ENCODE results near the gene ALAS1. TPM values are rescaled to one million over a fixed set of nuclear protein-coding genes. Genes with fewer than 3 reads are reported as not detected.
"Not testable (repeated sequence)": the region's sequence is repeated elsewhere in the genome, so short reads cannot be mapped to it uniquely, and the experiment has no call there.

The ALAS1 gene
- total RNA-seq, 6 experiments from 2014 or later = 73.4 to 783 (median 147) TPM

GRCh38 chr3:52175416-52176179, 22.4 kb upstream of the ALAS1 start:
- Histone ChIP-seq H3K4me3 (no peak overlapping the region), H3K9me3 (no peaks in the 10 kb centered on the region), H3K36me3 (no peaks in the 10 kb centered on the region), H3K27me3 (no peaks in the 10 kb centered on the region), H3K27ac (peak overlapping the region in 2 of 3 donors; percentile 94 to 100), H3K4me1 (peaks cover 0 to 47% (median 15%) of the 10 kb centered on the region in 4 donors)
- ATAC-seq (no peak), DNase-seq (peak in 2 of 3 donors; percentile 14 to 48)
- TF ChIP-seq POLR2A (IDR thresholded peaks at IDR 0.05) (no peak), CTCF (IDR thresholded peaks at IDR 0.05) (no peak)
- 91% methylated on average over 6 of the region's 14 CpGs for WGBS (ENCODE audit: insufficient coverage, low coverage, low lambda C conversion rate, missing lambda C conversion rate)
- intact Hi-C loops (cut with DNase I) = no loop called here

- Histone ChIP-seq H3K36me3 (no peaks in the 10 kb centered on the region), H3K27me3 (no peaks in the 10 kb centered on the region), H3K27ac (peak overlapping the region; percentile 79 to 100 (median 94)), H3K4me3 (no peak overlapping the region), H3K9me3 (no peaks in the 10 kb centered on the region), H3K4me1 (peaks cover 0 to 45% (median 18%) of the 10 kb centered on the region in 4 donors)
- intact Hi-C loops (cut with DNase I) = no loop called here
- ATAC-seq (no peak), DNase-seq (peak in 2 of 3 donors; percentile 10 to 40)
- no peak for TF ChIP-seq CTCF (IDR thresholded peaks at IDR 0.05)
- no peak for TF ChIP-seq POLR2A (IDR thresholded peaks at IDR 0.05)
- WGBS (ENCODE audit: insufficient coverage, low coverage, low lambda C conversion rate, missing lambda C conversion rate) = 80% methylated on average over 2 of the region's 8 CpGs
Observed at GRCh38 chr3:52176180-52176752, 21.7 kb upstream of the ALAS1 start.

GRCh38 chr3:52176951-52177700, 20.8 kb upstream of the ALAS1 start:
- no peaks in the 10 kb centered on the region for H3K36me3 ChIP-seq
- peaks cover 0 to 52% (median 22%) of the 10 kb centered on the region in 4 donors for H3K4me1 ChIP-seq
- DNase-seq (peak; percentile 88 to 97 (median 96)), ATAC-seq (peak; percentile 59 to 84 (median 77))
- H3K27me3 ChIP-seq = no peaks in the 10 kb centered on the region
- H3K9me3 ChIP-seq = no peaks in the 10 kb centered on the region
- peak overlapping the region; percentile 79 to 100 (median 94) for H3K27ac ChIP-seq
- peak in 2 of 4 donors; percentile 17 to 20 for TF ChIP-seq CTCF (IDR thresholded peaks at IDR 0.05)
- peak; percentile 42 for TF ChIP-seq POLR2A (IDR thresholded peaks at IDR 0.05)
- H3K4me3 ChIP-seq = peak overlapping the region in 1 of 3 donors; percentile 13
- 29% methylated on average over 8 of the region's 15 CpGs for WGBS (ENCODE audit: insufficient coverage, low coverage, low lambda C conversion rate, missing lambda C conversion rate)
- intact Hi-C loops (cut with DNase I) = no loop called here

- H3K27ac ChIP-seq = peak overlapping the region; percentile 64 to 100 (median 94)
- DNase-seq (peak in 2 of 3 donors; percentile 35 to 70), ATAC-seq (peak; percentile 23 to 39 (median 32))
- WGBS (ENCODE audit: insufficient coverage, low coverage, low lambda C conversion rate, missing lambda C conversion rate) = 47% methylated on average over 3 of the region's 5 CpGs
- H3K36me3 ChIP-seq = no peaks in the 10 kb centered on the region
- intact Hi-C loops (cut with DNase I) = no loop called here
- peak overlapping the region in 1 of 3 donors; percentile 13 for H3K4me3 ChIP-seq
- peaks cover 0 to 57% (median 27%) of the 10 kb centered on the region in 4 donors for H3K4me1 ChIP-seq
- no peaks in the 10 kb centered on the region for H3K9me3 ChIP-seq
- no peaks in the 10 kb centered on the region for H3K27me3 ChIP-seq
- TF ChIP-seq CTCF (IDR thresholded peaks at IDR 0.05) = no peak
- TF ChIP-seq POLR2A (IDR thresholded peaks at IDR 0.05) = no peak
Observed at GRCh38 chr3:52177701-52178042, 20.3 kb upstream of the ALAS1 start.

- WGBS (ENCODE audit: insufficient coverage, low coverage, low lambda C conversion rate, missing lambda C conversion rate) = 58% methylated on average over 4 of the region's 4 CpGs
- Histone ChIP-seq H3K4me1 (peaks cover 0 to 62% (median 29%) of the 10 kb centered on the region in 4 donors), H3K27ac (peak overlapping the region; percentile 64 to 100 (median 94)), H3K4me3 (peak overlapping the region in 1 of 3 donors; percentile 38)
- peak in 2 of 3 donors; percentile 78 to 85 for DNase-seq
- intact Hi-C loops (cut with DNase I); H3K9me3 ChIP-seq; H3K36me3 ChIP-seq; H3K27me3 ChIP-seq: not testable (repeated sequence)
- peak; percentile 27 to 43 (median 36) for ATAC-seq
Observed at GRCh38 chr3:52178126-52178525, 19.8 kb upstream of the ALAS1 start.
